ENCODE results near the gene HSPA14. TPM values are rescaled to one million over a fixed set of nuclear protein-coding genes. Genes with fewer than 3 reads are reported as not detected.
"Not testable (repeated sequence)": the region's sequence is repeated elsewhere in the genome, so short reads cannot be mapped to it uniquely, and the experiment has no call there.

The HSPA14 gene
- total and polyA plus RNA-seq, 8 donors = 6.6 to 23.8 (median 19.3) TPM

DNA sequence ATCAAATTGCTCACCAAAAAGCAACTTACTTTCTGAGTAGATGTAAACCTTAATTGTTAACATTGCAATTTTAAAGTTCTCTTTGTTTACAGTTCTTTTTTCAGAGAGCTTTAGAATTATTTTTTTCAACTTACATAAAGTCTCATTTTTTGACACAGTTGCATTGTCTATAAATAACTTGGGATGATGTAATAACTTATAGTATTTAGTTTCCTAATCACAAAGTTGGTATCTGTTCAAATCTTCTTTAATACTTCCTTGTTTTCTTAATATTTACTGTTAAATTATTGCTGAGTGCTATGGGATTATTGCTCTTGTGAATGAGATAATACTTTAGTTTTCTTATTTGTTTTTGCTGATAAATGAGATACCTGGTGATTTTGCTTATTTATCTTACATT, 21.7 kb downstream of the HSPA14 start:
- H3K4me3 ChIP-seq = no peak overlapping the region
- DNase-seq (peak in 1 of 4 donors; percentile 11), ATAC-seq (no peak)
- peaks cover 0 to 56% of the 10 kb centered on the region in 2 donors for H3K36me3 ChIP-seq
- no peak overlapping the region for H3K27ac ChIP-seq
- intact Hi-C loops (cut with DNase I) = no loop called here
- no peaks in the 10 kb centered on the region for H3K9me3 ChIP-seq
- H3K4me1 ChIP-seq = peaks cover 0 to 11% of the 10 kb centered on the region in 2 donors
- no peaks in the 10 kb centered on the region for H3K27me3 ChIP-seq
- TF ChIP-seq CTCF (IDR thresholded peaks at IDR 0.05) = no peak

GRCh38 chr10:14860791-14861190, 22.7 kb downstream of the HSPA14 start:
- ATAC-seq (no peak), DNase-seq (no peak)
- H3K4me3 ChIP-seq = no peak overlapping the region
- no peak for TF ChIP-seq CTCF (IDR thresholded peaks at IDR 0.05)
- H3K4me1 ChIP-seq = peaks cover 0 to 11% of the 10 kb centered on the region in 2 donors
- peaks cover 0 to 50% of the 10 kb centered on the region in 2 donors for H3K36me3 ChIP-seq
- no peaks in the 10 kb centered on the region for H3K9me3 ChIP-seq
- H3K27me3 ChIP-seq = no peaks in the 10 kb centered on the region
- intact Hi-C loops (cut with DNase I) = no loop called here
- H3K27ac ChIP-seq = no peak overlapping the region

DNA sequence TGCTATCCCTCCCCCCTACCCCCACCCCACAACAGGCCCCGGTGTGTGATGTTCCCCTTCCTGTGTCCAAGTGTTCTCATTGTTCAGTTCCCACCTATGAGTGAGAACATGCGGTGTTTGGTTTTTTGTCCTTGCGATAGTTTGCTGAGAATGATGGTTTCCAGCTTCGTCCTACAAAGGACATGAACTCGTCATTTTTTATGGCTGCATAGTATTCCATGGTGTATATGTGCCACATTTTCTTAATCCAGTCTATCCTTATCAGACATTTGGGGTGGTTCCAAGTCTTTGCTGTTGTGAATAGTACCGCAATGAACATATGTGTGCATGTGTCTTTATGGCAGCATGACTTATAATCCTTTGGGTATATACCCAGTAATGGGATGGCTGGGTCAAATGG, 26.4 kb downstream of the HSPA14 start:
- ATAC-seq; H3K27ac ChIP-seq; H3K9me3 ChIP-seq; H3K4me1 ChIP-seq; H3K4me3 ChIP-seq; DNase-seq; intact Hi-C loops (cut with DNase I); H3K27me3 ChIP-seq: not testable (repeated sequence)
- peaks cover 0 to 47% of the 10 kb centered on the region in 2 donors for H3K36me3 ChIP-seq

GRCh38 chr10:14864871-14865270, 26.8 kb downstream of the HSPA14 start:
- H3K36me3 ChIP-seq = peaks cover 0 to 51% of the 10 kb centered on the region in 2 donors
- H3K9me3 ChIP-seq; H3K27ac ChIP-seq; H3K4me3 ChIP-seq; H3K27me3 ChIP-seq; intact Hi-C loops (cut with DNase I); H3K4me1 ChIP-seq; DNase-seq; ATAC-seq: not testable (repeated sequence)

DNA sequence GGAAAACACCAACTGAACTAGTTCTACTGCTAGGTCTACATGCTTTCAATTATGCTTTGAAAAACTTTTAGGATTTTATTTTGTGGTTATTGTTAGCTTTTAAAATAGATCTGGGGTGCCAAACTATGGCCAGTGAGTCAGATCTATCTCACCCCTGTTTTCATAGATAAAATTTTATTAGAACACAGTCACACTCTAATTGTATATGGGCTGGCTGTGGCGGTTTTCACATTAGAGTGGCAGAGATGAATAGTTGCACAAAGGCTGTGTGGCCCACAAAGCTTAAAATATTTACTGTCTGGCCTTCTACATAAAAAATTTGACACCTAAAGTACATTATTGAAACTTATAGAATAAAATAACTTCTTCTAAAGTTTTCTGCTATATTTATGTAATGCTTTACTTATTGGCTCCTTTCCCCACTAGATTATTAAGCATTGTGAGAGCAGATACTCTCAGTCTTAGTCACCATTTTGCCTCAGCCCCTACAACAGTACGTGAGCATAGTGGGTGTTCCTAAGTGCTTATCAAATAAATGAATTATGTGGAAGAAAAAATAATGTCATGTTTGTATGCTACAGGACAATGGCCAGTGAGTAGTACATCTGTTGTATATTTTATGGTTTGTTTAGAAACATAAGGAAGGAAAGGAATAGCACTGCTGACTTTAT, 35.1 kb downstream of the HSPA14 start:
- intact Hi-C loops (cut with DNase I) = no loop called here
- no peak for ATAC-seq
- Histone ChIP-seq H3K36me3 (peaks cover 0 to 28% of the 10 kb centered on the region in 2 donors), H3K27ac (no peak overlapping the region), H3K9me3 (no peaks in the 10 kb centered on the region), H3K4me3 (no peak overlapping the region), H3K4me1 (peaks cover 7 to 17% of the 10 kb centered on the region in 2 donors), H3K27me3 (no peaks in the 10 kb centered on the region)
- DNase-seq = no peak
- no peak for TF ChIP-seq CTCF (IDR thresholded peaks at IDR 0.05)

DNA sequence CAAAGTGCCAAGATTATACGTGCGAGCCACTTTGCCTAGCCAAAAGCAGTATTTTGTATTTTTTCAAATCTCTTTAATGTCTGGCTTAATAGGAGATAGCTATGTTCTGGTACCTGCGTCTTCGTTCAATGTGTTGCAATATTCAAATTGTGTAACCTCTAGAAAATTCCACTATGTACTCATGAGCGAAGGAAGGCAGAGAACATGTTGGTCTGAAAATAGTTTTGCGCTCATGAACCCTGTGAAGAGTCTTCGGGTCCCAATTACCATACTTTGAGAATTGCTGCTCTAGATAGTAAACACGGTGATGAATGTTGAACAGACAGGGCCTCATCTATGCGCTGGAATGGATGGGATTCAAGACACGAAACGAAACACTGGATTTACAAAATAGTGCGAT, 37.8 kb downstream of the HSPA14 start:
- Histone ChIP-seq H3K4me3 (no peak overlapping the region), H3K27me3 (no peaks in the 10 kb centered on the region), H3K9me3 (no peaks in the 10 kb centered on the region), H3K36me3 (peaks cover 0 to 3% of the 10 kb centered on the region in 2 donors), H3K4me1 (peaks cover 11 to 29% of the 10 kb centered on the region in 2 donors), H3K27ac (no peak overlapping the region)
- ATAC-seq = no peak
- TF ChIP-seq CTCF (IDR thresholded peaks at IDR 0.05) = no peak
- no peak for DNase-seq
- intact Hi-C loops (cut with DNase I) = no loop called here
